MG63 (cell line): Measurements from ENCODE around the gene BTBD7. TPM values are rescaled to one million over a fixed set of nuclear protein-coding genes. Genes with fewer than 3 reads are reported as not detected.
"Not testable (repeated sequence)": the region's sequence is repeated elsewhere in the genome, so short reads cannot be mapped to it uniquely, and the experiment has no call there.

Source experiments
- DNase-seq: peaks from one replicate; pipeline ENCODE4 v3.0.0-alpha.2; 2020
- H3K27me3 ChIP-seq: fragments of 250-450 bp; sonication (Bioruptor Pico); 2 replicates; pipeline ENCODE4 v1.5.1; 2020; ENCODE audit warnings: mild to moderate bottlenecking, moderate library complexity
- H3K36me3 ChIP-seq: fragments of 250-450 bp; sonication (Bioruptor Pico); 2 replicates; pipeline ENCODE4 v1.5.1; 2020; ENCODE audit warnings: mild to moderate bottlenecking, moderate library complexity
- H3K4me3 ChIP-seq: fragments of 250-450 bp; sonication (Bioruptor Pico); 2 replicates; pipeline ENCODE4 v1.5.1; 2020; ENCODE audit warnings: mild to moderate bottlenecking, moderate library complexity
- H3K9me3 ChIP-seq: fragments of 250-450 bp; sonication (Bioruptor Pico); 2 replicates; pipeline ENCODE4 v1.5.1; 2020; ENCODE audit warnings: mild to moderate bottlenecking, moderate library complexity
- total RNA-seq: library from RNA; depleted of rRNA; stranded (reverse); fragments of >200 nt; shearing (Covaris generic); gene quantifications from 2 replicates; pipeline ENCODE4 v1.2.3, GENCODE V29; 2014; ENCODE audit warnings: low replicate concordance; rRNA removed

The BTBD7 gene
- total RNA-seq = 4.8 and 8.6 TPM in 2 replicates

- Histone ChIP-seq H3K4me3 (peak within 1 kb of the TSS; percentile 64), H3K9me3 (no peaks in the 10 kb centered on the region), H3K27me3 (no peaks in the 10 kb centered on the region), H3K36me3 (no peaks in the 10 kb centered on the region)
- peak; percentile 87 for DNase-seq
Observed at GRCh38 chr14:93332853-93333630, at the start of gene BTBD7. BTBD7 (minus strand) TSS chr14:93333036; CDS start chr14:93296051, 36,985 bp downstream.

GRCh38 chr14:93381644-93382043, 48.8 kb upstream of the BTBD7 start:
- DNase-seq = no peak
- H3K4me3 ChIP-seq = no peak overlapping the region
- no peaks in the 10 kb centered on the region for H3K9me3 ChIP-seq
- H3K36me3 ChIP-seq = no peaks in the 10 kb centered on the region
- no peaks in the 10 kb centered on the region for H3K27me3 ChIP-seq

GRCh38 chr14:93379831-93380230, 47.0 kb upstream of the BTBD7 start:
- Histone ChIP-seq H3K36me3 (no peaks in the 10 kb centered on the region), H3K4me3 (no peak overlapping the region), H3K9me3 (no peaks in the 10 kb centered on the region), H3K27me3 (no peaks in the 10 kb centered on the region)
- no peak for DNase-seq

GRCh38 chr14:93375673-93376156, 42.9 kb upstream of the BTBD7 start:
- no peak for DNase-seq
- Histone ChIP-seq H3K4me3 (no peak overlapping the region), H3K9me3 (no peaks in the 10 kb centered on the region), H3K27me3 (no peaks in the 10 kb centered on the region), H3K36me3 (no peaks in the 10 kb centered on the region)

- H3K9me3 ChIP-seq = no peaks in the 10 kb centered on the region
- no peaks in the 10 kb centered on the region for H3K36me3 ChIP-seq
- DNase-seq = no peak
- H3K4me3 ChIP-seq = no peak overlapping the region
- H3K27me3 ChIP-seq = no peaks in the 10 kb centered on the region
Observed at GRCh38 chr14:93369713-93370266, 37.0 kb upstream of the BTBD7 start.

GRCh38 chr14:93368996-93369712, 36.3 kb upstream of the BTBD7 start:
- no peaks in the 10 kb centered on the region for H3K36me3 ChIP-seq
- no peak overlapping the region for H3K4me3 ChIP-seq
- no peaks in the 10 kb centered on the region for H3K9me3 ChIP-seq
- no peak for DNase-seq
- no peaks in the 10 kb centered on the region for H3K27me3 ChIP-seq

- H3K27me3 ChIP-seq, H3K4me3 ChIP-seq, H3K36me3 ChIP-seq, H3K9me3 ChIP-seq, DNase-seq: not testable (repeated sequence)
Observed at GRCh38 chr14:93354873-93355272, 22.0 kb upstream of the BTBD7 start.

- Histone ChIP-seq H3K9me3 (no peaks in the 10 kb centered on the region), H3K27me3 (no peaks in the 10 kb centered on the region)
- no peak for DNase-seq
Observed at GRCh38 chr14:93348292-93348691, 15.5 kb upstream of the BTBD7 start.

GRCh38 chr14:93347850-93348249, 15.0 kb upstream of the BTBD7 start:
- no peaks in the 10 kb centered on the region for H3K36me3 ChIP-seq
- H3K9me3 ChIP-seq = no peaks in the 10 kb centered on the region
- no peak overlapping the region for H3K4me3 ChIP-seq
- H3K27me3 ChIP-seq = no peaks in the 10 kb centered on the region
- no peak for DNase-seq

More at GRCh38 chr14:93348292-93348691, 15.5 kb upstream of the BTBD7 start:
- Histone ChIP-seq H3K36me3 (no peaks in the 10 kb centered on the region), H3K4me3 (no peak overlapping the region)

GRCh38 chr14:93346926-93347721, 14.3 kb upstream of the BTBD7 start, which contains the start of gene COX8C:
COX8C (plus strand) TSS chr14:93347182; CDS start chr14:93347269, 87 bp downstream.
- Histone ChIP-seq H3K4me3 (no peak within 1 kb of the TSS), H3K36me3 (no peaks in the 10 kb centered on the region), H3K9me3 (no peaks in the 10 kb centered on the region)

GRCh38 chr14:93343797-93344196, 11.0 kb upstream of the BTBD7 start:
- Histone ChIP-seq H3K27me3 (no peaks in the 10 kb centered on the region), H3K9me3 (no peaks in the 10 kb centered on the region), H3K4me3 (no peak overlapping the region), H3K36me3 (no peaks in the 10 kb centered on the region)
- DNase-seq = no peak

More at GRCh38 chr14:93346926-93347721, 14.3 kb upstream of the BTBD7 start, which contains the start of gene COX8C:
- H3K27me3 ChIP-seq = no peaks in the 10 kb centered on the region
- DNase-seq = no peak

- H3K4me3 ChIP-seq = no peak overlapping the region
- H3K36me3 ChIP-seq = no peaks in the 10 kb centered on the region
- no peaks in the 10 kb centered on the region for H3K27me3 ChIP-seq
- DNase-seq = no peak
- no peaks in the 10 kb centered on the region for H3K9me3 ChIP-seq
Observed at GRCh38 chr14:93343266-93343665, 10.4 kb upstream of the BTBD7 start.

GRCh38 chr14:93337884-93338283, 5.0 kb upstream of the BTBD7 start:
- H3K36me3 ChIP-seq = no peaks in the 10 kb centered on the region
- H3K27me3 ChIP-seq = no peaks in the 10 kb centered on the region
- no peak for DNase-seq
- no peaks in the 10 kb centered on the region for H3K9me3 ChIP-seq
- no peak overlapping the region for H3K4me3 ChIP-seq

GRCh38 chr14:93337143-93337753, 4.4 kb upstream of the BTBD7 start:
- Histone ChIP-seq H3K4me3 (no peak overlapping the region), H3K9me3 (no peaks in the 10 kb centered on the region), H3K36me3 (no peaks in the 10 kb centered on the region), H3K27me3 (no peaks in the 10 kb centered on the region)
- no peak for DNase-seq

- Histone ChIP-seq H3K36me3 (no peaks in the 10 kb centered on the region), H3K27me3 (no peaks in the 10 kb centered on the region), H3K4me3 (peak overlapping the region; percentile 64), H3K9me3 (no peaks in the 10 kb centered on the region)
- no peak for DNase-seq
Observed at GRCh38 chr14:93333631-93334103, 831 bp upstream of the BTBD7 start.

GRCh38 chr14:93332397-93332852, 411 bp downstream of the BTBD7 start:
- peak; percentile 46 for DNase-seq
- H3K27me3 ChIP-seq = no peaks in the 10 kb centered on the region

More at GRCh38 chr14:93332397-93332852, 411 bp downstream of the BTBD7 start:
- H3K4me3 ChIP-seq = peak overlapping the region; percentile 64
- no peaks in the 10 kb centered on the region for H3K9me3 ChIP-seq
- H3K36me3 ChIP-seq = no peaks in the 10 kb centered on the region
